Activated CD4-positive, alpha-beta T cell treated with anti-CD3 and anti-CD28 coated beads for 36 hours (primary cell): ENCODE data around the gene POM121L2. TPM values are rescaled to one million over a fixed set of nuclear protein-coding genes. Genes with fewer than 3 reads are reported as not detected.

Experiments used
- ATAC-seq: fragments of 200-7000 bp; cut with Tn5 transposase; one replicate; pipeline ENCODE4 v1.10.0; 2021; ENCODE audit warnings: mild to moderate bottlenecking, moderate library complexity
- CTCF ChIA-PET: fragments of 350-600 bp; sonication (Branson Sonifier 250); formaldehyde crosslinking; loops from one replicate; lab custom pipeline; 2021; ENCODE audit warnings: antibody characterized with exemption; lab: Charles Lee
- POLR2A ChIA-PET: fragments of 350-600 bp; sonication (Branson Sonifier 250); formaldehyde crosslinking; loops from one replicate; lab custom pipeline; 2021; ENCODE audit warnings: antibody characterized with exemption, inconsistent platforms; lab: Charles Lee
- DNase-seq: peaks from one replicate; pipeline ENCODE4 v3.0.0-alpha.2; 2020
- H3K27ac Mint-ChIP-seq: one replicate; pipeline ENCODE4 v1.8.0; 2021; ENCODE audit warnings: mixed read lengths
- H3K27me3 Mint-ChIP-seq: one replicate; pipeline ENCODE4 v1.8.0; 2021; ENCODE audit warnings: mixed read lengths
- H3K36me3 Mint-ChIP-seq: one replicate; pipeline ENCODE4 v1.8.0; 2021; ENCODE audit warnings: low read depth, mixed read lengths
- H3K4me1 Mint-ChIP-seq: one replicate; pipeline ENCODE4 v1.8.0; 2021; ENCODE audit warnings: mixed read lengths
- H3K4me3 Mint-ChIP-seq: one replicate; pipeline ENCODE4 v1.8.0; 2021; ENCODE audit warnings: mild to moderate bottlenecking, moderate library complexity, mixed read lengths
- H3K9me3 Mint-ChIP-seq: one replicate; pipeline ENCODE4 v1.8.0; 2021; ENCODE audit warnings: low read depth, mixed read lengths
- intact Hi-C, 2 experiments: fragments of 100-400 bp; cut with DNase I in 1 of 2; cut with micrococcal nuclease in 1 of 2; formaldehyde crosslinking; loops; one replicate each; pipeline versions ENCODE4 v1.14.2 to v1.15.1; 2022 to 2024; cut with DNase I, micrococcal nuclease
- total RNA-seq, 2 experiments: library from RNA; stranded (reverse); gene quantifications; one replicate each; pipeline ENCODE4 v1.2.3, GENCODE V29; 2021

Gene POM121L2
- total RNA-seq = not detected

DNA sequence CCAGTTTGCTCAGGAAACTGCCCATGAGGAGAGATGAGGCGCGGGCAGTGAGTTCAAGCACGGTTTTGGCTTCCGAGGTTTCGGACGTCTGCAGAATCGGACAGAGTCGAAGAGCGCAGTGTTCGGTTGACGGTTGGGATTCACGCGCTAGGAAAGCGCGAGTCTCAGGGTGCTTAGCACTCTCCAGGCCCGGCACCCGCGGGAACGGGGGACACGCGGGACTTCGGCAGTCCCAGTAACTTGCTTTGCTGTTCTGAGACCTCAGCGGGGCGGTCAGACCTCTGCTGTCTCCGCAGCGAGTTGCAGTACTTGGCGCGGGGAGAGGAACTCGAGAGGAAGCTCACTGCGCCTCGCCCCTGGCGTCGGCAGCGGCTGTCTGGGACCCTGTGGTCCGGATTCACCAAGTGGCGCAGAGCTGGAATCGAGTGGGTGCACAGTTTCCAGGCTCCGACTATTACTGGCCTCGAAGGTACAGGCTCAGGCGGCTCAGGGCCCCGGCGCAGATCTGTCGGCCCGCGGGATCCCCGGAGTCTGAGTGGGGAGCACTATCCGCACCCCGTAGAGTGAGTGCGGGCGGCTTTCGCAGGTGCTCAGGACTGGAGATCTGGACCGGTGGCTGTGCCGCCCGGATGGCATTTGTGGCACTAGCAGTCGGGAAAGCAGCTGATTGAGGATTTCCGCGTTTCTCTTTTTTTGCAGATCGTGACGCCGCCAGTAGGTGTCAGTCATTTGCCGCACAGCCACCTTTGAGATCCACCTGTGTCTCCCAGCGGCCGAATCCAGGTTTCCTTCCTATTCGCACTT is at the start of gene POM121L2:
TSS of gene POM121L2 (minus strand) at position 128 of the 804 bp plus-strand sequence. CDS start at position 25, 103 bp downstream.
- Mint-ChIP-seq H3K27ac (no peak within 1 kb of the TSS), H3K4me3 (peak within 1 kb of the TSS; percentile 71), H3K36me3 (no peaks in the 10 kb centered on the region), H3K27me3 (peaks cover 57% of the 10 kb centered on the region), H3K4me1 (peaks cover 4% of the 10 kb centered on the region), H3K9me3 (no peaks in the 10 kb centered on the region)
- CTCF ChIA-PET = interaction anchor here (0.6 to 1.4 kb wide), 14 partner anchors 8 to 741 kb away, joined by 3 to 9 read pairs (median 4); no protein-coding TSS in a partner anchor
- ATAC-seq (peak; percentile 69), DNase-seq (peak; percentile 77)
- intact Hi-C loops = loop anchor here (1.0 to 5.0 kb wide), 9 partner anchors 76 to 440 kb away; partner anchors contain the start of gene ZNF391 (in 1 of the 2)
- POLR2A ChIA-PET = interaction anchor here (0.9 kb wide), 1 partner anchor 21 kb away, joined by 4 read pairs; no protein-coding TSS in a partner anchor

DNA sequence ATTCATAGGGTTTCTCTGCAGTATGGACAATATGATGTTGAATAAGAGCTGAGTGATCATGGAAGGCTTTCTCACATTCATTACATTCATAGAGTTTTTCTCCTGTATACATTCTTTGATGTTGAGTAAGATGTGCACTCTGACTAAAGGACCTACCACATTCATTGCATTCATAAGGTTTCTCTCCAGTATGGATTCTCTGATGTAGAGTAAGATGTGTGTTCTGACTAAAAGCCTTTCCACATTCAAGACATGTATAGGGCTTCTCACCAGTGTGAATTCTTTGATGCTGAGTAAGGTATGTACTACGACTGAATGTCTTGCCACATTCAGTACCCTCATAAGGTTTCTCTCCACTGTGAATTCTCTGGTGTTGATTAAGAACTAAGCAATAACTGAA is 47.2 kb upstream of the POM121L2 start:
- ChIA-PET CTCF (no interaction called here), POLR2A (no interaction called here)
- Mint-ChIP-seq H3K27me3 (no peaks in the 10 kb centered on the region), H3K4me1 (no peaks in the 10 kb centered on the region), H3K36me3 (peaks cover 44% of the 10 kb centered on the region), H3K9me3 (peaks cover 58% of the 10 kb centered on the region), H3K27ac (no peak overlapping the region), H3K4me3 (no peak overlapping the region)
- no peak for DNase-seq
- ATAC-seq = no peak
- intact Hi-C loops = no loop called here

DNA sequence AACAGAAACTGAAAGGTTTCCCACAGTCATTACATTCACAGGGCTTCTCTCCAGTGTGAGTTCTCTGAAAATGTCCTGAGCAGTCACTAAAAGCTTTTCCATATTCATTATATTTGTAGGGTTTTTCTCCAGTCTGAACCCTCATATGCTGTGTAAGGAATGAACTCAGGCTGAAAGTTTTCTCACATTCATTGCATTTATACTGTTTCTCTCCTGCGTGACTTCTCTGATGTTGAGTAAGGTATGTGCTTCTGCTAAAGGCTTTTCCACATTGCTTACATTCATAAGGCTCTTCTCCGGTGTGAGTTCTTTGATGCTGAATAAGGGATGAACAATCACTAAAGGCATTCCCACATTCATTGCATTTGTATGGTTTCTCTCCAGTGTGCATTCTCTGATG is 46.7 kb upstream of the POM121L2 start:
- Mint-ChIP-seq H3K4me1 (no peaks in the 10 kb centered on the region), H3K27me3 (no peaks in the 10 kb centered on the region), H3K36me3 (peaks cover 44% of the 10 kb centered on the region), H3K4me3 (no peak overlapping the region), H3K9me3 (peaks cover 59% of the 10 kb centered on the region), H3K27ac (no peak overlapping the region)
- ATAC-seq (no peak), DNase-seq (no peak)
- ChIA-PET CTCF (no interaction called here), POLR2A (no interaction called here)
- intact Hi-C loops = no loop called here

DNA sequence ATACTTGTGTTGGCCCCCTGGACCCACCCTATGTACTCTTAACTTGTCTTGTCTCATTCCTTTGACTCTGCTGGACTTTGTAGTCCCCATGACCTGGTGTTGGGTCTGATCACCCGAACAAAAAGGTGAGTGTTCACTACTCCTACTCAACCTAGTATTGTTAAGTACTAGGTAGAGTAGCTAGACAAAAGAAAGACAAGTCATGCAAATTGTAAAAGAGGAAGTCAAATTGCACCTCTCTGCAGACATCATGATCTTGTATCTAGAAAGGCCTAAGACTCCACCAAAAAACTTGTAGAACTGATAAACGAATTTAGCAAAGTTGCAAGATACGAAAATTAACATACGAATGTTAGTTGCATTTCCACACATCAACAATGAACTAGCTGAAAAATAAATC is 40.8 kb upstream of the POM121L2 start:
- ATAC-seq (no peak), DNase-seq (no peak)
- Mint-ChIP-seq H3K27ac (no peak overlapping the region), H3K27me3 (peaks cover 4% of the 10 kb centered on the region), H3K4me1 (no peaks in the 10 kb centered on the region), H3K4me3 (no peak overlapping the region), H3K9me3 (peaks cover 38% of the 10 kb centered on the region), H3K36me3 (peaks cover 2% of the 10 kb centered on the region)
- ChIA-PET CTCF (no interaction called here), POLR2A (no interaction called here)
- intact Hi-C loops = no loop called here

DNA sequence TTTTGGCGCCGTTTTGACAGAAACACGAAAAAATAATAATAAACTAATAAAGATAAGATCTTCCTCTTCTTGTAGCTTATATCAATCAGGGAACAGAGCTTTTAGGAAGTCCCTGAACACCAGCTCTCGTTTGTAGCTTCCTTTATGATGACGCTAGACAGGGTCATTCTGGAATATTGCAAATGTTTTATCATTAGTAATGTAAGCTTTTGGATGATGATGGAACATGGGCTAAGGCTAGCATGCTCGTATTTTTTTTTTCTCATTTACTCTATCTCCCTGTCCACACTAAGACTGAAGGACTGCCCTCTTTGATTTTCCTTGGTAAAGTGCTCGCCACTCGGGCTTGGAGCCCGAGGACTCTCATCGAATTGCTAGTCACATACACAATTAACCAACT is 22.1 kb upstream of the POM121L2 start:
- ATAC-seq = no peak
- Mint-ChIP-seq H3K27me3 (peaks cover 25% of the 10 kb centered on the region), H3K4me3 (peak overlapping the region; percentile 39), H3K36me3 (no peaks in the 10 kb centered on the region), H3K9me3 (peaks cover 1% of the 10 kb centered on the region), H3K4me1 (peaks cover 12% of the 10 kb centered on the region), H3K27ac (no peak overlapping the region)
- POLR2A ChIA-PET = interaction anchor here (0.7 to 1.1 kb wide), 2 partner anchors 22 to 106 kb away, joined by 3 to 4 read pairs; partner anchors contain the start of gene POM121L2
- no peak for DNase-seq
- CTCF ChIA-PET = interaction anchor here (0.6 to 0.7 kb wide), 2 partner anchors 185 to 1366 kb away, joined by 3 to 5 read pairs; no protein-coding TSS in a partner anchor
- intact Hi-C loops = no loop called here

DNA sequence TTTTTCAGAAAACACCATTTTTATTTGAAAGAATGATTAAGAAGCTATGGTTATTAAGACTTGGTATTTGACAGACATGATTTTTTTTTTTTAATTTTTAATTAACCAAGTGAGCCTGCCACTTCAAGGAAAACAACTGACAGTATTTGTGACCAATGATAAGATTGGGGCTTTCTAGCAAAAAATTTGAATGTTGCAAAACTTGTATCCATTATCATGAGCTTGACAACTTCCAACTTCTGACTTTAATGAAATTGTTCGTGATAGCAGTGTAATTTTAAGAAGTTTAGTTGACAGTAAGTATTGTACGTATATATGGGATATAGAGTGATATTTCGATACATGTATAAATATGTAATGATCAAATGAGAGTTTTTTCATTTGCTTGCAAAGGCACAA is 21.6 kb upstream of the POM121L2 start:
- ChIA-PET CTCF (no interaction called here), POLR2A (interaction anchor here (0.6 to 1.1 kb wide), 3 partner anchors 21 to 505 kb away, joined by 3 to 4 read pairs (median 4); partner anchors contain the start of gene POM121L2)
- peaks cover 25% of the 10 kb centered on the region for H3K27me3 Mint-ChIP-seq
- DNase-seq = no peak
- no peaks in the 10 kb centered on the region for H3K36me3 Mint-ChIP-seq
- H3K27ac Mint-ChIP-seq = no peak overlapping the region
- intact Hi-C loops = no loop called here
- H3K4me3 Mint-ChIP-seq = peak overlapping the region; percentile 71
- peaks cover 12% of the 10 kb centered on the region for H3K4me1 Mint-ChIP-seq
- H3K9me3 Mint-ChIP-seq = peaks cover 1% of the 10 kb centered on the region
- ATAC-seq = no peak

DNA sequence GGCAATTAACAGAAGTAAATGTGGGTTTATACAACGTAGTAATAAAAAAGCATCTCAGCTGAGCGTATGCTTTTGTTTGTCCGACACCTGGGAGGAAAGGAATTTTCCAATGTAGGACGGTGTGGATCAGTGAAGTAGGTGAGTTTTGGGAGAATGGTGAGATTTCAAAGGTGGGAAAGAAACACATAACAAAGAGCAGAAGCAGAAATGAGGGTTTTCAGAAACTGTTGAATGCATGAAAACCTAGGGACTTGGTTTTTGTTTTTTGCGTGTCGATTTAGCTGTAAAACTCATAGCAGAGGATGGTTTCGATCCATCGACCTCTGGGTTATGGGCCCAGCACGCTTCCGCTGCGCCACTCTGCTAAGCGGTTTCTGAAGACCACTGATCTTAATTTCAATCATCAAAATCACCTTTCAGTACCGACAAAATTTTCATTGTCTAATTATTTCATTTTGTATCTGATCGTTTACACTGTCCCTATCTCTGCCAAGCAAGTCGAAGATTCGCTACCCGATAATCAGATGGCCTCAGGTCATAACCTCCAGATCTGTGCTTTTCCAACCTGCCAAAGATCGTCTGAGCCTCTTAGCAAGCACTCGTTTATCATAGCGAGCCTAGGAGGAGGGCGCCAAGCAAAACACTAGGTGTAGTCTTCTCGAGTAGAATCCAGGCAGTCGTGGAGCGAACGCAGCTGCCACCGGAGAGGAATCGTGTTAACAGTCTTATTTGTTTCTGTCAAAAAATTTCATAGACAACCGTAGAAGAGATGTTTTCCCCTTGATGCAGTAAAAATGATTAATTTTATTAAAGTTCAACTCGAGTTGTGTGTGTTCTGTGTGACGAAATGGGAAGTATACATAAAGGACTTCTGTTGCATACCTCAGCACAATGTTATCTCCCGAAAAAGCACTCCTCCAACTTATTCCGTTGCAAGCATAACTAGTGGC is 20.9 kb upstream of the POM121L2 start:
- Mint-ChIP-seq H3K27ac (peak overlapping the region; percentile 58), H3K27me3 (peaks cover 20% of the 10 kb centered on the region), H3K4me1 (peaks cover 12% of the 10 kb centered on the region), H3K36me3 (no peaks in the 10 kb centered on the region), H3K9me3 (peaks cover 1% of the 10 kb centered on the region), H3K4me3 (peak overlapping the region; percentile 71)
- peak; percentile 70 for DNase-seq
- ChIA-PET CTCF (interaction anchor here (0.8 to 1.2 kb wide), 2 partner anchors 9 to 21 kb away, joined by 3 to 5 read pairs; partner anchors contain the start of gene POM121L2), POLR2A (interaction anchor here (0.6 to 1.1 kb wide), 2 partner anchors 21 to 506 kb away, joined by 4 read pairs; partner anchors contain the start of gene POM121L2)
- intact Hi-C loops = no loop called here
- peak; percentile 91 for ATAC-seq

DNA sequence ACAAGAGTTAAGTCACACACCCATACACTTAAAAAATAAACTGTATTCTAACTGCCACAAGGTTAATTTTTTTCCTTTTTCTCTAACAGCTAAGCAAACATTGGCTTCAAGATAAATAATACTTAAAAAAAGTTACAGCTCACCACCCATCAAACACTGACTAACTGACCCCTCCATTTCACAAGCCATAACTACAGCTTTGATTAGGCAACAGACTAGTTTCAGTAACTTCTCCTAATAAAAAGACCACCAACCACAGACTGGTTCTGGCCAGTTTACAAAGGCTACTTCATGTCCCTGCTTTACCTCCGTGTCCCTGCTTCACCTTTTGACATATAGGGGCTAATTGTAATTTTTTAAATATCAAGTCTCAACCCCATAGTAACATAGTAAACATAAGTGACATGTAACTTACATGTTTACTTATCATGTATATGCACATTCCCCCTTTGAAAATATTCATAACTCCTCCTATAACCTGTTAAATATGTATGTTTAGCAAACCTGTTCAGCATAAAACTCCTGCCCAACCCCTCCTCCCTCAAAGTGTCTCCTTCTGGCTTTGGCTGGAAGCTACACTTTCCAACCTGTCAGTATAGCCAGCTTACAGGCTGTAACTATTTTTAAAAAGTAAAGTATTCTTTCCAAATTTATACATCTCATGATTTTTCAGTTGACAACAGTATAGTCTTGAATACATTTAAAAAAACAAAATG is 15.1 kb upstream of the POM121L2 start:
- intact Hi-C loops = no loop called here
- Mint-ChIP-seq H3K4me3 (no peak overlapping the region), H3K27me3 (peaks cover 21% of the 10 kb centered on the region), H3K9me3 (no peaks in the 10 kb centered on the region), H3K36me3 (no peaks in the 10 kb centered on the region), H3K27ac (no peak overlapping the region), H3K4me1 (peaks cover 2% of the 10 kb centered on the region)
- CTCF ChIA-PET = interaction anchor here (0.5 kb wide), 1 partner anchor 20 kb away, joined by 3 read pairs; no protein-coding TSS in a partner anchor
- POLR2A ChIA-PET = no interaction called here
- ATAC-seq (no peak), DNase-seq (no peak)

DNA sequence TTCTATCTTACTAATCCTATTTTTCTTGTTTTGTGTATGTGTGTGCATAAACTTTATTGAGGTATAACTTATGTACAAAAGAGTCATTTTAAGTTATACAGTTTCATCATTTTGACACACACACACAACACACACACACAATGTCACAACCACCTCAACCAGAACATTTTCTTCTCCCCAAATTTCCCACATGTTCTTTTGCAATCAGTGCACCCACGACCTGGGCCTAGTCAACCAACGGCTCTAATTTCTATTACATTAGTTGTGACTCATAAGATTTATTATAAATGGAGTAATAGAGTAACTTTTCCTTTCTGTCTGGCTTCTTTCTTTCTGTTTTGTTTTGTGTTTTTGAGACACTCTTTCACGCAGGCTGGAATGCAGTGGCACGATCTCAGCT is 9.8 kb upstream of the POM121L2 start:
- ChIA-PET CTCF (no interaction called here), POLR2A (no interaction called here)
- ATAC-seq (no peak), DNase-seq (no peak)
- Mint-ChIP-seq H3K4me1 (no peaks in the 10 kb centered on the region), H3K27ac (no peak overlapping the region), H3K4me3 (no peak overlapping the region), H3K27me3 (peaks cover 25% of the 10 kb centered on the region), H3K36me3 (no peaks in the 10 kb centered on the region), H3K9me3 (no peaks in the 10 kb centered on the region)
- intact Hi-C loops = no loop called here

DNA sequence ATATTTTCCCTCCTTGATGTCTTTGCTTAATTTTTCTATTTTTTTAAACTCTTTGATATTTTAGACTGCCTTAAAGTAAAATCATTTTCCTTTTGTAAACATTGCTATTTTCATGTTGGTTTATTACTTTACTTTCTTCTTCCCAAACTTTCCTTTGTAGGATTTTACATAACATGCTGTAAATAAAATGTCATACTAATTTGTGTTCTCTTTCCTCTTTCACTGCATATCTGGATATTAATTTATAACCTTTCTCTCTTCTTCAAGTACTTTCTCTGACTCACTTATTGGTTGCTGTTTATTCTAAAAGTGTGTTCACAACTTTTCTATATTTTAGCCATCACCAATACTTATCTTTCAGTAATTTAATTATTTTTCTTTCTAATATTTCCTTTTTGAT is 9.3 kb upstream of the POM121L2 start:
- Mint-ChIP-seq H3K27ac (no peak overlapping the region), H3K27me3 (peaks cover 25% of the 10 kb centered on the region), H3K9me3 (no peaks in the 10 kb centered on the region), H3K36me3 (no peaks in the 10 kb centered on the region), H3K4me1 (no peaks in the 10 kb centered on the region), H3K4me3 (no peak overlapping the region)
- POLR2A ChIA-PET = no interaction called here
- ATAC-seq (no peak), DNase-seq (no peak)
- CTCF ChIA-PET = no interaction called here
- intact Hi-C loops = no loop called here
